Fibroblast of skin of left biceps (primary cell): ENCODE measurements around the gene DNAJC16.
A peak's percentile ranks its signal among the peaks of the same experiment; 100 is the strongest.

Source experiments
- DNase-seq, 2 experiments: peaks; one replicate each; pipeline ENCODE4 v3.0.0-alpha.2; 2013; ENCODE audit warnings: low read depth in 2 of 2

DNAJC16 gene

DNA sequence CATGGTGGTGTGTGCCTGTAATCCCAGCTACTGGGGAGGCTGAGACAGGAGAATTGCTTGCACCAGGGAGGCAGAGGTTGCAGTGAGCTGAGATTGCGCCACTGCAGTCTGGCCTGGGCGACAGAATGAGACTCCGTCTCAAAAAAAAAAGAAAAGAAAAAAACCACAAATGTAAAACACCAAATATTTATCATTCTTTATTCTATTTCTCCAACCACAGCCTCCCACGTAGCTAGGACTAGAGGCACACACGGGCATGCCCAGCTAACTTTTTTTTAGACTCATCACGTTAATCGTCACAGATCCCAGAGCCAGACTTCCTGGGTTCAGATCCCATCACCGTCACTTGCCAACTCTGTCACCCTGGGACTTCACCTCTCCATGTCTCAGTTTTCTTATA lies 13.5 kb downstream of the DNAJC16 start:
- no peak for DNase-seq

GRCh38 chr1:15541231-15541792 lies 14.7 kb downstream of the DNAJC16 start:
- DNase-seq, result no peak

DNA sequence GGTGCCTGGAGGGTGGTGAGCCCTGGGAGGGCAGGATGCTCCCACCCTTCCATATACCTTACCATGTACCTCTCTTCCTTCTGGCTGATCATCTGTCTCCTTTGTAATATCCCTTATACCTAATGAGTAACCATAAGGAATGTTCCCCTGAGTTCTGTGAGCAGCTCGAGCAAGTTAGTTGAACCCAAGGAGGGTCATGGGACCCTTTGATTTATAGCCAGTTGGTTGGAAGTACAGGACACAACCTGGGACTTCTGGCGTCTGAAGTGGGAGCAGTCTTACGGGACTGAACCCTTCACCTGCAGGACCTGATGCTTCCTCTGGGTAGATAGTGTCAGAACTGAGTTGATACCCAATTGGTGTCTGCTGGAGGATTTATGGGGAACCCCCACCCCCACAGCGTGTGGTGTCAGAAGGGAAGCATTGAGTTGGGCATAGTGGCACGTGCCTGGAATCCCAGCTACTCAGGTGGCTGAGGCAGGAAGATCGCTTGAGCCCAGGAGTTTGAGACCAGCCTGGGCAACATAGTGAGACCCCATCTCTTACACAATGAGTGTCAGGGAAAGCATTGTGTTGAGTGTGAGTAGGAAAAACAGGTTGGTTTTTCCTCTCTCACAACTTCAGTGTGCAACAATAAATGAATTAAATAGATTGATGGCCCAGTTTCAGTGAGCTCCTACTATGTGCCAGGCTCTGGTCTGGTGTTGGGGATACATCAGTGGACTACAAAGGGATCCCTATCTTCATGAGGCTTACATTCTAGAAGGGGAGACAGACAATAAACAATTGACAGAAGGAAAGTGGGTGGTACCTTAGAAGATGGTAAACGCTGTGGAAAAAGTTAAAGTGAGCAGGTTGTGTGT lies 16.0 kb downstream of the DNAJC16 start:
- DNase-seq, result no peak

DNA sequence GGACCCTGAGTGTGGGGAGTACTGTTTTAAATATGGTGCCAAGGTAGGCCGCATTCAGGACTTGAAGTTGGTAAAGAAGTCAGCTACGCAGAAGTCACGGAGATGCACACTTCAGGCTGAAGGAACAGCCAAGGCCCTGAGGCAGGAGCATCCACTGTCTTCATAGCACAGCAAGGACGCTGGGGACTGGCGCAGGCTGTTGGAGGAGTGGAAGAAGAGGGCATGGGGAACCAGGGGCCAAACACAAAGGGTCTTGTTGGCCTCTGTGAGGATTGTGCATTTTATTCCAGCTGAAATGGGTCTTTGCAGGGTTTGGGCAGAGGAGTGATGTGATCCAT lies 16.6 kb downstream of the DNAJC16 start:
- DNase-seq, result no peak

DNA sequence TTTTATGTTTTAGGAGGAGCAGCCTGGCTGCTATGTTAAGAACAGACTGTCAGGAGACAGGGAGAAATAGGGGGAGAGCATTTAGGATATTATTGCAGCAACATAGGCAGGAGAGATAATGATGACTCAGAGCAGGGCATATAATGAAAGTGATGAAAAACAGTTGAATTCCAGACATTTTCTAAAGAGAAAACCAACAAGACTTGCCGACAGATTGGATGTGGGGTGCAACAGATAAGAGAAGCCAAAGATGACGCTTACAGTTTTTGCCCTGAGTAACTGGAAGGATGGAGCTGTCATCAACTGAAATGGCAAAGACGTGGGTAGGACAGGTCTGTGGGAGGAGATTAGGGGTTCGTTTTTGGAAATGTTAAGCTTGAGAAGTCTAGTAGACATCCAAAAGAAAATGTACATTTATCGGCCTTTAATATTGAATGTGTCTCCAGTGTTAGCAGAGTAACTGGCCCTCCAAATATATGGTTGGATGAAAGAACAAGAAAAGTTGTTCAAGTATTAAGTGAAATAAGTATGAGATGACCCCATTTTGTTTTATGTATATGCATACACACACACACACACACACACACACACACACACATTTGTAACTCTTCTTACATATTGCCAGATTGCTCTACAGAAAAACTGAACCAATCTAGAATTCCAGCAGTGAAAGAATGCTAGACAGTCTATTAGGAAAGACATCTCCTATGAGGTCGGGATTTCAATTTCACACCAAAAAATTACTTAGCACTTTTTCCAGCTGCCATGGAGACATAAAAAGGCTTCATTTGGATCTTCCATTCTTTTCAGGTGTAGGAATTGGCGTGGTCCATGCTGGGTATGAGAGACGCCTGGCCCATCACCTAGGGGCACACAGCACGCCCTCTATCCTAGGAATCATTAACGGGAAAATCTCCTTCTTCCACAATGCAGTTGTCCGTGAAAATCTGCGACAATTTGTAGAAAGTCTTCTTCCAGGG lies 17.2 kb downstream of the DNAJC16 start:
- peak in 1 of 2 experiments; percentile 32 for DNase-seq

DNA sequence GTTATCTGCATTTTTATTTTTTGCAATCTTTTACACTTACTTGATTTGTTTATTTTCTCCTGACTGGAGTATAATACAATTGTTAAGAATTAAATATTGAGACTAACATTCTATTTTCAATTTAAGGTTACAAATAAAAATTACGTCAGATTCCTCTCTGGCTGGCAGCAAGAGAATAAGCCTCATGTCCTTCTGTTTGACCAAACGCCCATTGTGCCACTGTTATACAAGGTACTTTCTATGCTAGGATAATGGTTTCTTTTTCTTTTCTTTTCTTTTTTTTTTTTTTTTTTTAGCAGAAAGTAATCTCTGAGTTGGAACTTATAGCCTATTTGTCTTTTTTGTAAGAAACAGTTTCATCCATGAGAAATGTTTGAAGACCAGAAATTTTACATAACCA lies 20.0 kb downstream of the DNAJC16 start:
- no peak for DNase-seq

DNA sequence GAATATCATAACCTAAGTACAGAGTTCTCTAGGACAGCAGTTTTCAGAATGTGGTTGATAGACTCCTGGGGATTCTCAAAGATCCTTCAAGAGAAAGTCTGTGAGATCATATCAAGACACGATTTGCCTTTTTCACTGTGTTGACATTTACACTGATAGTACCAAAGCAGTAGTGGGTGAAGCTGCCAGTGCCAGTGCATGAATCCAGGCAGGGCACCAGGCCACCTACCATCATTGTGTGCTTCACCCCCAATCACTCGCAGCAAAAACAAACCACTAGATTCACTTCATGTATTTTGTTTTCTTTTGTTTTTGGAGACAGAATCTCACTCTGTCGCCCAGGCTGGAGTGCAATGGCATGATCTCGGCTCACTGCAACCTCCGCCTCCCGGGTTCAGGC lies 23.9 kb downstream of the DNAJC16 start:
- no peak for DNase-seq

- DNase-seq, result no peak
Observed at GRCh38 chr1:15557008-15557407, 30.4 kb downstream of the DNAJC16 start.

DNA sequence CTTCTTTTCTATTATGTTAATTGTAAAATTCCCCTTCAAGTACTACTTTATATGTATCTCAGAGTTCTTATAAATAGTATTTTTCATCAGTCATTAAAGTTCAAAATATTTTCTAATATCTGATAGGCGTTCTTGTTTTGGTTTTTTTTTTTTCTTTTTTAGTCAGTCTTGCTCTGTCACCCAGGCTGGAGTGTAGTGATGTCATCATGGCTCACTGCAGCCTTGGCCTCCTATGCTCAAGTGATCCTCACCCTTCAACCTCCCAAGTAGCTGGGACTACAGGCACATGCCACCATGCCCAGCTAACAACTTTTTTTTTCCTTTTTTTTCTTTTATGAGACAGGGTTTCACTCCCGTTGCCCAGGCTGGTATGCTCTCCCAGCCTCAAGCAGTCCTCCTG lies 30.9 kb downstream of the DNAJC16 start:
- DNase-seq, result no peak

GRCh38 chr1:15558516-15558915 lies 31.9 kb downstream of the DNAJC16 start:
- DNase-seq, result no peak

- no peak for DNase-seq
Observed at GRCh38 chr1:15559189-15559810, 32.7 kb downstream of the DNAJC16 start.

DNA sequence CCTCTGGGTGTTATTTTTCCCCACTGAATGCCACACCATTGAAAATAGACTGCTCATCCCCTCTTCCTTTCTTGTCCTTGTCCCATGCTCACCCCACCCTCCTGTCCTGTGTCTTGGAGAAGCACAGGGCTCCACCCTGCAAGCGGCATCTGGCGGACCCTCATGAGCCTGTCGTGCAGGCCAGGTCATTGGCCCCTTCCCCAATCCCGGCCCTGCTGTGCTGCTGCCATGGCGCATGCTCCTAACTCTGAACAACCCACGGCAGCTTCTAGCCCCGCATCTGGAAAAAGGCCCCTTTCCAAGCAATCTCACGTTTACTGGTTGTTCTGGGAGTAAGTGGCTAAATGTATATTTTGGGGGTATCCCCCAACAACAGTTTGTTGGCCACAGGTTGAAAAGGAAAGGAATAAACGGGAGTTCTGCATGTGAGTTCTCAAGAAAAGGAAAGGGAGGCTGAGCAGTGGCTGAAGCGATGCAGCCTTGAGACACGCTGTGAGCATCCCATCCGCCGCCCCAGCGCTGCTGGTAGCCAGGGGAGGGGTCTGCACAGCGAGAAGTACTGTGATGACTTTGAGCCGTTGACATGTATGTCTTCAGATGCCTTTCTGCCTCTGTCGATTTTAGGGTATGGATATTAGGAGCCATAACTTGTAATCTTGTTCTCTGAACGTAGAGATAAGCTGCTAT lies 41.9 kb downstream of the DNAJC16 start:
- DNase-seq, result no peak

GRCh38 chr1:15570861-15571260 lies 44.2 kb downstream of the DNAJC16 start:
- no peak for DNase-seq

- no peak for DNase-seq
Observed at GRCh38 chr1:15571266-15571665, 44.6 kb downstream of the DNAJC16 start.

- no peak for DNase-seq
Observed at GRCh38 chr1:15573477-15573876, 46.8 kb downstream of the DNAJC16 start.

- DNase-seq, result no peak
Observed at GRCh38 chr1:15574741-15575140, 48.1 kb downstream of the DNAJC16 start.

GRCh38 chr1:15575549-15576150 lies 49.0 kb downstream of the DNAJC16 start:
- no peak for DNase-seq

GRCh38 chr1:15577691-15578090 lies 51.0 kb downstream of the DNAJC16 start:
- DNase-seq, result no peak

- DNase-seq, result no peak
Observed at GRCh38 chr1:15578921-15579682, 52.5 kb downstream of the DNAJC16 start.

- no peak for DNase-seq
Observed at GRCh38 chr1:15579683-15580047, 53.0 kb downstream of the DNAJC16 start.
